ENCODE results near the gene ATG7. TPM values are rescaled to one million over a fixed set of nuclear protein-coding genes. Genes with fewer than 3 reads are reported as not detected.
"Not testable (repeated sequence)": the region's sequence is repeated elsewhere in the genome, so short reads cannot be mapped to it uniquely, and the experiment has no call there.

Gene ATG7
- polyA plus RNA-seq, 2 of the 4 experiments (the other 2 are of a cell fraction), result 27.2 to 41.2 TPM

- ChIA-PET CTCF (interaction anchor here (0.8 to 1.5 kb wide), 2 partner anchors 14 to 192 kb away, joined by 3 to 5 read pairs; no protein-coding TSS in a partner anchor), POLR2A (no interaction called here)
- H3K9me3 ChIP-seq, result no peaks in the 10 kb centered on the region
- FAIRE-seq (no peak), DNase-seq (ENCODE audit: low read depth in 1 of 2, low spot score in 1 of 2) (no peak), ATAC-seq (no peak)
- no peak overlapping the region for H3K4me2 ChIP-seq
- TF ChIP-seq ZSCAN20 (CRISPR knock-in tag; IDR thresholded peaks at IDR 0.05) (no peak), MAZ (IDR thresholded peaks at IDR 0.05; ENCODE audit: borderline replicate concordance, low read depth, low read length) (no peak), ELK1 (IDR thresholded peaks at IDR 0.05; ENCODE audit: low read depth, low read length) (no peak), HDAC2 (IDR thresholded peaks at IDR 0.05) (no peak), HOXA7 (CRISPR knock-in tag; IDR thresholded peaks at IDR 0.05) (no peak), CEBPB (IDR thresholded peaks at IDR 0.05) (no peak), HOXB13 (CRISPR knock-in tag; IDR thresholded peaks at IDR 0.05; ENCODE audit: low read depth) (no peak), ESRRA (IDR thresholded peaks at IDR 0.05; ENCODE audit: borderline replicate concordance, low read length) (no peak), HMGXB4 (CRISPR knock-in tag; IDR thresholded peaks at IDR 0.05; ENCODE audit: borderline replicate concordance) (no peak), ZC3H11A (IDR thresholded peaks at IDR 0.05) (no peak), HES2 (IDR thresholded peaks at IDR 0.05) (no peak), SMC3 (IDR thresholded peaks at IDR 0.05) (no peak), TP53 (CRISPR knock-in tag; IDR thresholded peaks at IDR 0.05) (no peak), MAFK (IDR thresholded peaks at IDR 0.05; ENCODE audit: partially characterized antibody) (no peak), EP300 (IDR thresholded peaks at IDR 0.05) (no peak), NFE2L2 (conservative IDR thresholded peaks at IDR 0.05; ENCODE audit: low read length) (no peak), REST (IDR thresholded peaks at IDR 0.05) (no peak), CHD2 (IDR thresholded peaks at IDR 0.05; ENCODE audit: low read length, partially characterized antibody) (no peak), PHF8 (IDR thresholded peaks at IDR 0.05; ENCODE audit: borderline replicate concordance, low read depth) (no peak)
- H3K4me3 ChIP-seq, result no peak overlapping the region
- WGBS (ENCODE audit: missing lambda C conversion rate), result 86% methylated on average over 20 of the region's 20 CpGs
- H3K4me1 ChIP-seq, result peaks cover 22% of the 10 kb centered on the region
- H3K27ac ChIP-seq, result peak overlapping the region in 1 of 2 experiments; percentile 36; a peak in 1 of 6 replicates
Observed at GRCh38 chr3:11570789-11571495, 298.7 kb downstream of the ATG7 start.

- POLR2A ChIA-PET, result interaction anchor here (0.6 kb wide), 1 partner anchor 28 kb away, joined by 5 read pairs; no protein-coding TSS in a partner anchor
- not testable (repeated sequence) for H3K9me3 ChIP-seq; FAIRE-seq; ATAC-seq; H3K4me2 ChIP-seq; DNase-seq (ENCODE audit: low read depth in 1 of 2, low spot score in 1 of 2); H3K4me3 ChIP-seq; H3K27ac ChIP-seq
- peaks cover 18% of the 10 kb centered on the region for H3K4me1 ChIP-seq
- CTCF ChIA-PET, result interaction anchor here (0.6 to 1.6 kb wide), 3 partner anchors 16 to 194 kb away, joined by 3 to 5 read pairs (median 3); no protein-coding TSS in a partner anchor
- WGBS (ENCODE audit: missing lambda C conversion rate), result 92% methylated on average over 11 of the region's 11 CpGs
Observed at GRCh38 chr3:11572660-11573059, 300.5 kb downstream of the ATG7 start.

Data from A549 (cell line).